Fibroblast of the aortic adventitia (primary cell): ENCODE results near the gene IFI35. TPM values are rescaled to one million over a fixed set of nuclear protein-coding genes. Genes with fewer than 3 reads are reported as not detected.

ENCODE experiments used
- DNase-seq: peaks from one replicate; pipeline ENCODE4 v3.0.0-alpha.2; 2010; ENCODE audit warnings: low read depth
- H3K4me3 ChIP-seq: 2 replicates; pipeline ENCODE4 v1.5.1; 2011; ENCODE audit warnings: low read depth, mild to moderate bottlenecking, control low read depth, low read length, moderate library complexity
- total RNA-seq: library from RNA; depleted of rRNA; stranded (reverse); fragments of >200 nt; gene quantifications from 2 replicates; pipeline ENCODE4 v1.2.3, GENCODE V29; 2012; ENCODE audit warnings: low replicate concordance
- TF ChIP-seq, protein P1 (sequence below): IDR thresholded peaks from 2 replicates; pipeline ENCODE4 v1.5.1; 2011; ENCODE audit warnings: mild to moderate bottlenecking, low read length, control low read depth, inconsistent platforms; ENCODE audit not compliant: insufficient read depth

The IFI35 gene
- total RNA-seq, 1 donor, result 34.7 TPM

DNA sequence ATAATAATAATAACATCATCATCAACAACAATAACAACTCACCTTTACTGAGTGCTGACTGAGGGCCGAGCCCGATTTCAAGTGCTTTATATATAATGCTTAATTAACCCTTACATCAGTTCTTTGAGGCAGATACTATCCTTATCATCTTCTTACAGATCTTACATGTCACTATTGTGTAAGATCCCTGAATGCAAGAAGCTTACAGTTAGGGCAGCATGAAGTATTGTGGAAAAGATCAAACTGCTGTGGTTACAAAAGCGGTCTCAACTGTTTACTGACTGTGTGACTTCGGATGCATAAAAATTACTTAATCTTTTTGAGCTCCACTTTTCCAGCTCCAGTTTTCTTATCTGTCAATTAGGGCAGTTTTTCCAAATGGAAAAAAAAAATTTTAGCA, 12.3 kb downstream of the IFI35 start:
- DNase-seq, result peak; percentile 35
- H3K4me3 ChIP-seq, result peak overlapping the region; percentile 36
- TF ChIP-seq, protein P1, sequence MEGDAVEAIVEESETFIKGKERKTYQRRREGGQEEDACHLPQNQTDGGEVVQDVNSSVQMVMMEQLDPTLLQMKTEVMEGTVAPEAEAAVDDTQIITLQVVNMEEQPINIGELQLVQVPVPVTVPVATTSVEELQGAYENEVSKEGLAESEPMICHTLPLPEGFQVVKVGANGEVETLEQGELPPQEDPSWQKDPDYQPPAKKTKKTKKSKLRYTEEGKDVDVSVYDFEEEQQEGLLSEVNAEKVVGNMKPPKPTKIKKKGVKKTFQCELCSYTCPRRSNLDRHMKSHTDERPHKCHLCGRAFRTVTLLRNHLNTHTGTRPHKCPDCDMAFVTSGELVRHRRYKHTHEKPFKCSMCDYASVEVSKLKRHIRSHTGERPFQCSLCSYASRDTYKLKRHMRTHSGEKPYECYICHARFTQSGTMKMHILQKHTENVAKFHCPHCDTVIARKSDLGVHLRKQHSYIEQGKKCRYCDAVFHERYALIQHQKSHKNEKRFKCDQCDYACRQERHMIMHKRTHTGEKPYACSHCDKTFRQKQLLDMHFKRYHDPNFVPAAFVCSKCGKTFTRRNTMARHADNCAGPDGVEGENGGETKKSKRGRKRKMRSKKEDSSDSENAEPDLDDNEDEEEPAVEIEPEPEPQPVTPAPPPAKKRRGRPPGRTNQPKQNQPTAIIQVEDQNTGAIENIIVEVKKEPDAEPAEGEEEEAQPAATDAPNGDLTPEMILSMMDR, result no peak

GRCh38 chr17:43019418-43019817, 12.8 kb downstream of the IFI35 start:
- peak; percentile 55 for DNase-seq
- TF ChIP-seq, protein P1, result no peak
- peak overlapping the region; percentile 63 for H3K4me3 ChIP-seq

DNA sequence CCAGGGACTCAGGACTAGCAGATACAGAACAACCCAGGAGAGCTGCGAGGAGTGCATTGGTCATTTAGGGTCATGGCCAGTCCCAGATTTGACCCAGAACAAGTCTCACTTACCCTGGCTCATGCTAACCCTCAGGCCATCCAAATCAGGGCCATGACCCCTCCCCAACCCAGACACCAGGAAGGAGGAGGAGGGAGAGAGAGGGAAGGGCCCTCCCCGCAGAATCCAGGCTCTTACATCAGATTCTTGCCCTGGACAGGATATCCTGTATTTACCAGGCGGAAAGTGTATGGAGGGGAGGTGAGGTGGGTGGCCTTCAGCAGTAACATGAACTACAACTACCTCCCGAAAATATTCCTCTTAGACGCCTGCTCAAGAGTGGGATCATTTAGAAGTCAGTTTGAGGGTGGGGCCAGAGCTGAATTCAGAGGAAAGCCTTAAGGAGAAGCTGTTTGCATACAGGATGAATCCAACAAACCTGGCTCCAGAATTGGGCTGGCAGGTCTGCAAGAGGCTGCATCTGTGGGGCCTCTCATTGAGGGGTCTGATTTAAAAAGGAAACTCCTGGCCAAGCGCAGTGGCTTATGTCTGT, 13.5 kb downstream of the IFI35 start:
- TF ChIP-seq, protein P1, result no peak
- peak overlapping the region; percentile 63 for H3K4me3 ChIP-seq
- DNase-seq, result peak; percentile 54

DNA sequence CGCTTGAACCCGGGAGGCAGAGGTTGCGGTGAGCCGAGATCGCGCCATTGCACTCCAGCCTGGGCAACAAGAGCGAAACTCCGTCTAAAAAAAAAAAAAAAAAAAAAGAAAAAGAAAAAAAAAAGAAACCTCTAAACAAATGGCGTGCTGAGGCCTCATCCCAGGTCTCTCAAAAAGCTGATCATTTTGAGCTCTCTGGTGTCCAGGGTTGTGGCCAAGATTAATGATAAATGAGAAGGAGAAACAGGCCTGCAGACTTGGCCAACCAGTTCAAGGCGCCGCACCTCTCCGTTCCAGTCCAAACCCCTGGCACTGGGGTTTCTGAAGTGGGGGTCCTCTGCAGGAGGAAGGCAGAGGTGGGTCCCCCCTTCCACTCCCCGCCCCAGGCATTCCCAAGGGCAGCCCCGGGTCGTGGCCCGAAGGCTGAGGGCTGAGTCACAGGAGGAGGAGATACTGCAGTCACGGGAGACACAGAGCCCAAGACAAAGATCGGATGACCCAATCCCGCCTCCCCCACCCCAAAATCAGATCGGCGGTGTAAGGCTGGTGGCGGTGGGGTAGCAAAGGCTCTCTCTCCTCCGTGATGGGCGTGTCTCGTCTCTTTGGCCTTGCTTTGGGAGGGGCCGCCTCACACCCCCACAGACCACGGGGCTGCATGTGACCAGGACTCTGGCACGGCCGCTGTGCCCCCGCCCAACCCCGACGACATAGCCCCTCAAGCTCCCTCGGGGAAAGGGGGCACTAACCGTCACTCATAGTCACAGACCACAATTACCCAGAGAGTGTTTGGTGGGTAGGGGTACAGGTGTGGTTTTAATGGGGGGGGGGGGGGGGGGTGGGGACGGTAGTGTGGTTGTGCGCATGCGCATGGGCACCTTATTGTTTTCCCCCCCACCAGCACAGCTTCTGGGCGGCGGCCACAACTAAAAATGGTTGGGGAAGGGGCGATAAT, 14.5 kb downstream of the IFI35 start:
- TF ChIP-seq, protein P1, result no peak
- peak overlapping the region; percentile 99 for H3K4me3 ChIP-seq
- peak; percentile 88 for DNase-seq

DNA sequence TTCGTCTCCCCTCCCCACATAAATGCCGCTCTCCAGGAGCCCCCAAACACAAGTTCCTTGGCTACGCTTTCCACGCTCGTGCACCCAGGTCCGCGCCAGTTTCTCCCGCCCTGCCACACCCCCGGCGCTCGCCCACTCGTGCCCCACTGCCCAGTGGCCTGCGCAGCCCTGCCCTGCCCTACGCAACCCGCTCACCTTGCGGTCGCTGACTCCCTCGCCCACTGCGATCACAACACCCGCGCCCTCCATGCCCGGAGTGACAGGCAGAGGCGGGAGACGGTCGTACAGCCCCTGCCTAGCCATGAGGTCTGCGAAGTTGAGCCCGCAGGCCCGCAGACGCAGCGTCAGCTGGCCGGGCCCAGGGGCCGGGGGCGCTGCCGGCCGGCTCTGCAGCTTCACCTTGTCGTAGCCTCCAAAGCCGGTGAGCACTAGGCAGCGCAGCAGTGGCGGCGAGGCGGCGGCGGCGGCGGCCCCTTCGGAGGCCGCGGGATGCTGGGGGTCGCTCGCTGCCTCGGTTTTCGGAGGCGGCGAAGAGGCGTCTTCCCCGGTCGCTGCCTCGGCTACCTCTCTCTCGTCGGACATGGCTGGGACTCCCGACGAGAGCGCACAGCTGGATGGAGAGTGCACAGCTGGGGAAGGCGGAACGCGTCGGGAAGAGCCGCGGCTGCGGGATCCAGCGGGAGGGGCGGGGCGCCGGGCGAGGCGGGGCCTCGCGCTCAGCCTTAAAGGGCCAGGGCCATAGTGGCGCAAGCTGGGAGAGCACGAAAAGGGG, 15.3 kb downstream of the IFI35 start, which contains the start of gene VAT1:
VAT1 (minus strand) TSS at position 645 of the 772 bp plus-strand sequence; CDS start at position 582, 63 bp downstream.
- peak; percentile 73 for DNase-seq
- H3K4me3 ChIP-seq, result peak within 1 kb of the TSS; percentile 99
- TF ChIP-seq, protein P1, result no peak
